Tibial nerve (tissue), 4 donors: ENCODE measurements around the gene RBPJL.

Source experiments
- CTCF ChIP-seq, 5 experiments: fragments of 200-600 bp in 3 of 5; fragments of 450-650 bp in 2 of 5; sonication (generic) in 3 of 5; IDR thresholded peaks; one replicate each; pipeline ENCODE4 v1.5.1; 2016 to 2019; ENCODE audit warnings: antibody characterized with exemption in 5 of 5, mild to moderate bottlenecking in 3 of 5, moderate library complexity in 2 of 5
- EP300 ChIP-seq, 2 donors: sonication (generic); formaldehyde crosslinking; IDR thresholded peaks; one replicate each; pipeline ENCODE4 v1.6.1; 2017; ENCODE audit warnings: antibody characterized with exemption in 2 of 2, mild to moderate bottlenecking in 1 of 2
- POLR2A ChIP-seq, 2 donors: fragments of 450-650 bp; IDR thresholded peaks; one replicate each; pipeline ENCODE4 v1.6.1; 2017; ENCODE audit warnings: antibody characterized with exemption in 2 of 2, mild to moderate bottlenecking in 2 of 2, moderate library complexity in 2 of 2

- TF ChIP-seq CTCF (IDR thresholded peaks at IDR 0.05) (no peak), POLR2A (IDR thresholded peaks at IDR 0.05) (no peak), EP300 (IDR thresholded peaks at IDR 0.05) (no peak)
These were observed 1.4 kb upstream of the RBPJL start for GRCh38 chr20:45305262-45305661.
